ENCODE results near the gene SH3PXD2A. TPM values are rescaled to one million over a fixed set of nuclear protein-coding genes. Genes with fewer than 3 reads are reported as not detected.

The SH3PXD2A gene
- total and polyA plus RNA-seq, 7 donors, result 19.0 to 58.2 (median 24.5) TPM

- Histone ChIP-seq H3K36me3 (peaks cover 0 to 17% (median 5%) of the 10 kb centered on the region in 4 donors), H3K27me3 (no peaks in the 10 kb centered on the region), H3K4me3 (no peak overlapping the region), H3K27ac (no peak overlapping the region), H3K4me1 (peaks cover 0 to 66% (median 52%) of the 10 kb centered on the region in 4 donors), H3K9me3 (no peaks in the 10 kb centered on the region)
- no peak for DNase-seq
- TF ChIP-seq POLR2A (IDR thresholded peaks at IDR 0.05) (no peak), EP300 (IDR thresholded peaks at IDR 0.05) (no peak)
- TF ChIP-seq, protein P1, sequence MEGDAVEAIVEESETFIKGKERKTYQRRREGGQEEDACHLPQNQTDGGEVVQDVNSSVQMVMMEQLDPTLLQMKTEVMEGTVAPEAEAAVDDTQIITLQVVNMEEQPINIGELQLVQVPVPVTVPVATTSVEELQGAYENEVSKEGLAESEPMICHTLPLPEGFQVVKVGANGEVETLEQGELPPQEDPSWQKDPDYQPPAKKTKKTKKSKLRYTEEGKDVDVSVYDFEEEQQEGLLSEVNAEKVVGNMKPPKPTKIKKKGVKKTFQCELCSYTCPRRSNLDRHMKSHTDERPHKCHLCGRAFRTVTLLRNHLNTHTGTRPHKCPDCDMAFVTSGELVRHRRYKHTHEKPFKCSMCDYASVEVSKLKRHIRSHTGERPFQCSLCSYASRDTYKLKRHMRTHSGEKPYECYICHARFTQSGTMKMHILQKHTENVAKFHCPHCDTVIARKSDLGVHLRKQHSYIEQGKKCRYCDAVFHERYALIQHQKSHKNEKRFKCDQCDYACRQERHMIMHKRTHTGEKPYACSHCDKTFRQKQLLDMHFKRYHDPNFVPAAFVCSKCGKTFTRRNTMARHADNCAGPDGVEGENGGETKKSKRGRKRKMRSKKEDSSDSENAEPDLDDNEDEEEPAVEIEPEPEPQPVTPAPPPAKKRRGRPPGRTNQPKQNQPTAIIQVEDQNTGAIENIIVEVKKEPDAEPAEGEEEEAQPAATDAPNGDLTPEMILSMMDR (IDR thresholded peaks at IDR 0.05), result no peak
- intact Hi-C loops (cut with DNase I), result no loop called here
- 88% methylated on average over 7 of the region's 7 CpGs for WGBS, 2 donors
Measured at GRCh38 chr10:103643381-103643780, 212.0 kb downstream of the SH3PXD2A start.

DNA sequence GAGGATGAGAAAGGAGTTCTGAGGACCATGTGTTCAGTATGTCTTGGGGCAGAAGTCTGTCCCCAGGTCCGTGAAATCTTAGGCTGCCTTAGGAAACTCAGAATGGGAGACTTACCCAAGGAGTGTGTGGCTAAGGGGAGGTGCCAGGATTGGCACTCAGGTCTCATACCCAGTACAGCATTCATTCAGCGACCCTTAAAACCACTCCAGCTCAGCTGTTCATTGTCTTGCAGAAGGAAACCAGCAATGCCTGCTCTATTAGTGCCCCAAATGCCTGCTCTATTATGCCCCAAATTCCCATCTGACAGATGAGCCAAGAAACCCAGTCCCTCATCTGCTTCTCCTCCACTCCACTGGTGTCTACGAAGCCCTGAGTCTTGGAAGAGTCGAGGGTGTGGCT, 214.1 kb downstream of the SH3PXD2A start:
- TF ChIP-seq, protein P1 (IDR thresholded peaks at IDR 0.05), result no peak
- TF ChIP-seq EP300 (IDR thresholded peaks at IDR 0.05) (no peak), POLR2AphosphoS5 (IDR thresholded peaks at IDR 0.05) (no peak), POLR2A (IDR thresholded peaks at IDR 0.05) (no peak)
- H3K27ac ChIP-seq, result peak overlapping the region in 2 of 4 donors; percentile 21 to 32

DNA sequence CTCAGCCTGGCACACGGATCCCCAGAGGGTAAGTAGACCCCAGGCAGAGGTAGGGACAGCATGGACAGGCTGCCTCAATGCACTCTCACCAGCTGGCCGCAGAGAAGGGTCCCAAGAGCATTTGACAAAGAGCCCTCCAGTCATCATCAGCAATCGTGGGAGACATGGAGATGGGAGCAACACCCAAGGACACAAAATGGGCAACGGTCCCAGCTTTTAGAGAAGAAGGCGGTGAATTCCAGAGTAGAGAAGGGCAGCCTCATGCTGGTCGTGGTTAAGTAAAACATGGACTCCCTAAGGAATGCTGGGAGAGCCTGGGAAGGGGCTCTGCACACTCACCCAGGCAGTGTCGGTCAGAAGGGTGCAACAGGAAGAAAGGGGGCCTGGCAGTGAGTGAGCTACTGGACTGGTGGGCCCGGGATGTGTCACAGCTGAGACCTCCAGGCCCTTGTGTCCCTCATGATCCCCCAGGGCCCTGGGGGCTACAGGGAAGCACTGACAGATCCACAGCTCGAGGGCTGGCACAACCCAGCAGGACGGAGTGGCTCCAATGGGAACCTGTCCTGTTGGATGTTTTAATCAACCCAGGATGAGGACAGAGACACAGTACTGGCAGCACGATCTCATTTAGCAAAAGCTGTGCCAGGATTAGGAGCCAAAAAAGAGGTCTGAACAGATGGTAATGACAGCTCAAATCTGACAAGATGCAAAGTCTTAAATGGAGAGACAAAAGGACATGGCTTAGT, 214.8 kb downstream of the SH3PXD2A start:
- no peak for TF ChIP-seq POLR2AphosphoS5 (IDR thresholded peaks at IDR 0.05)
- no peak for TF ChIP-seq EP300 (IDR thresholded peaks at IDR 0.05)
- TF ChIP-seq POLR2A (IDR thresholded peaks at IDR 0.05), result no peak
- TF ChIP-seq, protein P1 (IDR thresholded peaks at IDR 0.05), result no peak
- 76 to 80% methylated on average over 11 of the region's 11 CpGs for WGBS, 2 donors
- intact Hi-C loops (cut with DNase I), result no loop called here
- DNase-seq, result no peak
- no peaks in the 10 kb centered on the region for H3K27me3 ChIP-seq
- H3K4me3 ChIP-seq, result no peak overlapping the region
- peaks cover 0 to 7% (median 0%) of the 10 kb centered on the region in 4 donors for H3K36me3 ChIP-seq
- peak overlapping the region in 3 of 4 donors; percentile 20 to 47 (median 40) for H3K27ac ChIP-seq
- H3K4me1 ChIP-seq, result peaks cover 0 to 76% (median 55%) of the 10 kb centered on the region in 4 donors
- no peaks in the 10 kb centered on the region for H3K9me3 ChIP-seq

More for the DNA sequence above, 214.1 kb downstream of the SH3PXD2A start:
- H3K27me3 ChIP-seq, result no peaks in the 10 kb centered on the region
- no peak overlapping the region for H3K4me3 ChIP-seq
- no peaks in the 10 kb centered on the region for H3K9me3 ChIP-seq
- WGBS, 2 donors, result 91 to 92% methylated on average over 4 of the region's 4 CpGs
- H3K36me3 ChIP-seq, result peaks cover 0 to 7% (median under 1%) of the 10 kb centered on the region in 4 donors
- DNase-seq, result no peak
- peaks cover 0 to 76% (median 55%) of the 10 kb centered on the region in 4 donors for H3K4me1 ChIP-seq
- intact Hi-C loops (cut with DNase I), result no loop called here

DNA sequence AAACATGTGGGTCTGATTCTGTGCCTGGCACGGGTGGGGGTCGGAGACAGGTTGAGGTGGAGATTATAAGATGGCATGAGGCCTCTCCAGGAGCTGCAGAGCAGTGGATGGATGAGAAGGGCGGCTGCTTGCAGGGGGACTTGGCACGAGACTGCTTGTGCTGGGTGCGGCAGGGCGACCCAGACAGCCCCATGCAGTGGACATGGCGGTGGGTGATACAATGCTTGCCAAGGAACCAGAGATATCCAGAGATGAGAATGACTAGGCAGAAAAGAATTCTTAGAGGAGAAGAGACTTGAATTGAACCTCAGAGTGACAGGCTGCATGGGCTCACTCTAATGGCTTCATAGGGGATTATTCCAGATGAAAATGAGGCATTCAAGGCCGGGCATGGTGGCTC, 216.4 kb downstream of the SH3PXD2A start:
- H3K4me3 ChIP-seq, result no peak overlapping the region
- H3K36me3 ChIP-seq, result peaks cover 0 to 7% (median 0%) of the 10 kb centered on the region in 4 donors
- H3K9me3 ChIP-seq, result no peaks in the 10 kb centered on the region
- 92 to 95% methylated on average over 8 of the region's 8 CpGs for WGBS, 2 donors
- TF ChIP-seq POLR2A (IDR thresholded peaks at IDR 0.05) (no peak), EP300 (IDR thresholded peaks at IDR 0.05) (no peak), POLR2AphosphoS5 (IDR thresholded peaks at IDR 0.05) (no peak)
- TF ChIP-seq, protein P1 (IDR thresholded peaks at IDR 0.05), result no peak
- peaks cover 0 to 73% (median 50%) of the 10 kb centered on the region in 4 donors for H3K4me1 ChIP-seq
- no peak for DNase-seq
- H3K27ac ChIP-seq, result peak overlapping the region; percentile 71 to 92 (median 88)
- intact Hi-C loops (cut with DNase I), result loop anchor here (1.0 kb wide), 1 partner anchor 47 kb away; no protein-coding TSS in a partner anchor
- no peaks in the 10 kb centered on the region for H3K27me3 ChIP-seq

Data from sigmoid colon (tissue), 7 donors.